ENCODE measurements around the gene GFER. TPM values are rescaled to one million over a fixed set of nuclear protein-coding genes. Genes with fewer than 3 reads are reported as not detected.
A peak's percentile ranks its signal among the peaks of the same experiment; 100 is the strongest.

Gene GFER
- total and polyA plus RNA-seq, 2 of the 8 experiments (the other 6 are each of a cell fraction or from before 2014, with no cell fraction given) = 17.7 to 37.9 TPM

DNA sequence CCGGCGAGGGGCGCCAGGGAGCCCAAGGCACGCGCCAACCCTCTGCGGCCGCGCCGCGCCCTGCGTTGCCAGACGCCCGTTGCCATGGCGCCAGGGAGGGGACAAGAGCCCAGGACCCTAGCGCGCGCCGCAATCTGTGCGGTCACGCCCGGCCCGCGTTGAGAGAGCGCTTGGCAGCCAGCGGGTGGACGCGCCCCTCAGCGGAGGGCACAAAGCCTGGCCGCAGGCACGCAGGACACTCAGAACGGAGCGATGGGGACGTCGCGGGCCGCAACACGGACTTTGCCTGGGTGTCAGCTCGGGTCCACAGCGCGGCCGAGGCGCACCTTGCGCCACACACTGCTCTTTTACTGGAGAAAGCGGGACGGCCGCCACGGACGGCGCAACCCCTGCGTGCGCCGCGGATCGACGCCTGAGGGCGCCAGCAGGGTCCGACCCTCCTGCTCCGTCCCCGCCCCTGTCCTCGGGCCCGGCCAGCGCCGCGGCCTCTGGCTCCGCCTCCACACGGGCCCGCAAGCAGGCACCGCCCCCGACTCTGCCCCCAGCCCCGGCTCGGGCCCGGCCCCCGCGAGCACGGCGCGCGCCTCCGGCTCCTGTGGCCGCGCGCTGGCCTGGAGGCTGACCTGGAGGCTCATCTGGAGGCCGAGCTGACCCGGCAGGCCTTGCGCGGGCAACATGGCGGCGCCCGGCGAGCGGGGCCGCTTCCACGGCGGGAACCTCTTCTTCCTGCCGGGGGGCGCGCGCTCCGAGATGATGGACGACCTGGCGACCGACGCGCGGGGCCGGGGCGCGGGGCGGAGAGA, at the start of gene GFER (continued):
- no peak for TF ChIP-seq MAFK (IDR thresholded peaks at IDR 0.05; ENCODE audit: low read depth, low read length)
- peak in 1 of 2 experiments; percentile 93; a peak in 2 of 3 replicates for TF ChIP-seq POLR2A (IDR thresholded peaks at IDR 0.05; ENCODE audit: control extremely low read depth in 1 of 2, low read depth in 2 of 2, low read length in 2 of 2)
- no peak; the same call in 1 of the 2 replicates for TF ChIP-seq SUZ12 (IDR thresholded peaks at IDR 0.05; ENCODE audit: low read length)
- peak; percentile 85; the same call in 1 of the 2 replicates for TF ChIP-seq RBBP5 (IDR thresholded peaks at IDR 0.05; ENCODE audit: borderline replicate concordance, low read depth, low read length)
- peak; percentile 67; the same call in 1 of the 2 replicates for TF ChIP-seq TBP (IDR thresholded peaks at IDR 0.05; ENCODE audit: low read depth, low read length)
- no peak for TF ChIP-seq NANOG (IDR thresholded peaks at IDR 0.05; ENCODE audit: insufficient read depth, low read depth, low read length, poor library complexity, severe bottlenecking)
- no peak; the same call in 1 of the 2 replicates for TF ChIP-seq PHF8 (conservative IDR thresholded peaks at IDR 0.05; ENCODE audit: low read depth, low read length)
- no peak for TF ChIP-seq BCL11A (IDR thresholded peaks at IDR 0.05; ENCODE audit: low read depth in 2 of 2, low read length in 2 of 2)
- TF ChIP-seq ASH2L (IDR thresholded peaks at IDR 0.05; ENCODE audit: low read length) = peak; percentile 74
- TF ChIP-seq, protein P1, sequence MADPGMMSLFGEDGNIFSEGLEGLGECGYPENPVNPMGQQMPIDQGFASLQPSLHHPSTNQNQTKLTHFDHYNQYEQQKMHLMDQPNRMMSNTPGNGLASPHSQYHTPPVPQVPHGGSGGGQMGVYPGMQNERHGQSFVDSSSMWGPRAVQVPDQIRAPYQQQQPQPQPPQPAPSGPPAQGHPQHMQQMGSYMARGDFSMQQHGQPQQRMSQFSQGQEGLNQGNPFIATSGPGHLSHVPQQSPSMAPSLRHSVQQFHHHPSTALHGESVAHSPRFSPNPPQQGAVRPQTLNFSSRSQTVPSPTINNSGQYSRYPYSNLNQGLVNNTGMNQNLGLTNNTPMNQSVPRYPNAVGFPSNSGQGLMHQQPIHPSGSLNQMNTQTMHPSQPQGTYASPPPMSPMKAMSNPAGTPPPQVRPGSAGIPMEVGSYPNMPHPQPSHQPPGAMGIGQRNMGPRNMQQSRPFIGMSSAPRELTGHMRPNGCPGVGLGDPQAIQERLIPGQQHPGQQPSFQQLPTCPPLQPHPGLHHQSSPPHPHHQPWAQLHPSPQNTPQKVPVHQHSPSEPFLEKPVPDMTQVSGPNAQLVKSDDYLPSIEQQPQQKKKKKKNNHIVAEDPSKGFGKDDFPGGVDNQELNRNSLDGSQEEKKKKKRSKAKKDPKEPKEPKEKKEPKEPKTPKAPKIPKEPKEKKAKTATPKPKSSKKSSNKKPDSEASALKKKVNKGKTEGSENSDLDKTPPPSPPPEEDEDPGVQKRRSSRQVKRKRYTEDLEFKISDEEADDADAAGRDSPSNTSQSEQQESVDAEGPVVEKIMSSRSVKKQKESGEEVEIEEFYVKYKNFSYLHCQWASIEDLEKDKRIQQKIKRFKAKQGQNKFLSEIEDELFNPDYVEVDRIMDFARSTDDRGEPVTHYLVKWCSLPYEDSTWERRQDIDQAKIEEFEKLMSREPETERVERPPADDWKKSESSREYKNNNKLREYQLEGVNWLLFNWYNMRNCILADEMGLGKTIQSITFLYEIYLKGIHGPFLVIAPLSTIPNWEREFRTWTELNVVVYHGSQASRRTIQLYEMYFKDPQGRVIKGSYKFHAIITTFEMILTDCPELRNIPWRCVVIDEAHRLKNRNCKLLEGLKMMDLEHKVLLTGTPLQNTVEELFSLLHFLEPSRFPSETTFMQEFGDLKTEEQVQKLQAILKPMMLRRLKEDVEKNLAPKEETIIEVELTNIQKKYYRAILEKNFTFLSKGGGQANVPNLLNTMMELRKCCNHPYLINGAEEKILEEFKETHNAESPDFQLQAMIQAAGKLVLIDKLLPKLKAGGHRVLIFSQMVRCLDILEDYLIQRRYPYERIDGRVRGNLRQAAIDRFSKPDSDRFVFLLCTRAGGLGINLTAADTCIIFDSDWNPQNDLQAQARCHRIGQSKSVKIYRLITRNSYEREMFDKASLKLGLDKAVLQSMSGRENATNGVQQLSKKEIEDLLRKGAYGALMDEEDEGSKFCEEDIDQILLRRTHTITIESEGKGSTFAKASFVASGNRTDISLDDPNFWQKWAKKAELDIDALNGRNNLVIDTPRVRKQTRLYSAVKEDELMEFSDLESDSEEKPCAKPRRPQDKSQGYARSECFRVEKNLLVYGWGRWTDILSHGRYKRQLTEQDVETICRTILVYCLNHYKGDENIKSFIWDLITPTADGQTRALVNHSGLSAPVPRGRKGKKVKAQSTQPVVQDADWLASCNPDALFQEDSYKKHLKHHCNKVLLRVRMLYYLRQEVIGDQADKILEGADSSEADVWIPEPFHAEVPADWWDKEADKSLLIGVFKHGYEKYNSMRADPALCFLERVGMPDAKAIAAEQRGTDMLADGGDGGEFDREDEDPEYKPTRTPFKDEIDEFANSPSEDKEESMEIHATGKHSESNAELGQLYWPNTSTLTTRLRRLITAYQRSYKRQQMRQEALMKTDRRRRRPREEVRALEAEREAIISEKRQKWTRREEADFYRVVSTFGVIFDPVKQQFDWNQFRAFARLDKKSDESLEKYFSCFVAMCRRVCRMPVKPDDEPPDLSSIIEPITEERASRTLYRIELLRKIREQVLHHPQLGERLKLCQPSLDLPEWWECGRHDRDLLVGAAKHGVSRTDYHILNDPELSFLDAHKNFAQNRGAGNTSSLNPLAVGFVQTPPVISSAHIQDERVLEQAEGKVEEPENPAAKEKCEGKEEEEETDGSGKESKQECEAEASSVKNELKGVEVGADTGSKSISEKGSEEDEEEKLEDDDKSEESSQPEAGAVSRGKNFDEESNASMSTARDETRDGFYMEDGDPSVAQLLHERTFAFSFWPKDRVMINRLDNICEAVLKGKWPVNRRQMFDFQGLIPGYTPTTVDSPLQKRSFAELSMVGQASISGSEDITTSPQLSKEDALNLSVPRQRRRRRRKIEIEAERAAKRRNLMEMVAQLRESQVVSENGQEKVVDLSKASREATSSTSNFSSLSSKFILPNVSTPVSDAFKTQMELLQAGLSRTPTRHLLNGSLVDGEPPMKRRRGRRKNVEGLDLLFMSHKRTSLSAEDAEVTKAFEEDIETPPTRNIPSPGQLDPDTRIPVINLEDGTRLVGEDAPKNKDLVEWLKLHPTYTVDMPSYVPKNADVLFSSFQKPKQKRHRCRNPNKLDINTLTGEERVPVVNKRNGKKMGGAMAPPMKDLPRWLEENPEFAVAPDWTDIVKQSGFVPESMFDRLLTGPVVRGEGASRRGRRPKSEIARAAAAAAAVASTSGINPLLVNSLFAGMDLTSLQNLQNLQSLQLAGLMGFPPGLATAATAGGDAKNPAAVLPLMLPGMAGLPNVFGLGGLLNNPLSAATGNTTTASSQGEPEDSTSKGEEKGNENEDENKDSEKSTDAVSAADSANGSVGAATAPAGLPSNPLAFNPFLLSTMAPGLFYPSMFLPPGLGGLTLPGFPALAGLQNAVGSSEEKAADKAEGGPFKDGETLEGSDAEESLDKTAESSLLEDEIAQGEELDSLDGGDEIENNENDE (IDR thresholded peaks at IDR 0.05; ENCODE audit: insufficient replicate concordance, low read length) = no peak
